Neural crest cell (in vitro differentiated cells): ENCODE data around the gene GEN1. TPM values are rescaled to one million over a fixed set of nuclear protein-coding genes. Genes with fewer than 3 reads are reported as not detected.

Experiments
- DNase-seq: peaks from one replicate; pipeline ENCODE4 v3.0.0; 2021; ENCODE audit warnings: low read depth, mixed read lengths, low spot score
- H3K27ac Mint-ChIP-seq: one replicate; pipeline ENCODE4 v1.8.0; 2021; ENCODE audit warnings: mild to moderate bottlenecking, mixed read lengths; ENCODE audit not compliant: unreplicated experiment
- H3K27me3 Mint-ChIP-seq: 2 replicates; pipeline ENCODE4 v1.8.0; 2021; ENCODE audit warnings: low read depth, mild to moderate bottlenecking, mixed read lengths
- H3K36me3 Mint-ChIP-seq: 2 replicates; pipeline ENCODE4 v1.8.0; 2021; ENCODE audit warnings: low read depth, mild to moderate bottlenecking, mixed read lengths
- H3K4me1 Mint-ChIP-seq: 2 replicates; pipeline ENCODE4 v1.8.0; 2021; ENCODE audit warnings: mixed read lengths
- H3K4me3 Mint-ChIP-seq: one replicate; pipeline ENCODE4 v1.8.0; 2021; ENCODE audit warnings: mild to moderate bottlenecking, mixed read lengths
- H3K9me3 Mint-ChIP-seq: 2 replicates; pipeline ENCODE4 v1.8.0; 2021; ENCODE audit warnings: mixed read lengths
- CTCF ChIP-seq: fragments of 200-600 bp; sonication (generic); conservative IDR thresholded peaks from 2 replicates; pipeline ENCODE4 v1.5.0; 2021; ENCODE audit warnings: antibody characterized with exemption, mild to moderate bottlenecking
- total RNA-seq: library from RNA; stranded (reverse); gene quantifications from 2 replicates; pipeline ENCODE4 v1.2.1, GENCODE V29; 2021

Gene GEN1
- total RNA-seq, 1 donor from 2014 or later = 29.7 TPM

- no peak overlapping the region for H3K4me3 Mint-ChIP-seq
- no peak for TF ChIP-seq CTCF
- H3K27ac Mint-ChIP-seq = no peak overlapping the region
- H3K36me3 Mint-ChIP-seq = peaks cover 5% of the 10 kb centered on the region
- no peak for DNase-seq
- H3K9me3 Mint-ChIP-seq = no peaks in the 10 kb centered on the region
- H3K27me3 Mint-ChIP-seq = no peaks in the 10 kb centered on the region
- H3K4me1 Mint-ChIP-seq = no peaks in the 10 kb centered on the region
These were observed 18.6 kb downstream of the GEN1 start for GRCh38 chr2:17772532-17772931.

GRCh38 chr2:17780546-17780945 lies 26.6 kb downstream of the GEN1 start:
- H3K9me3 Mint-ChIP-seq = no peaks in the 10 kb centered on the region
- no peak for DNase-seq
- H3K27ac Mint-ChIP-seq = no peak overlapping the region
- no peaks in the 10 kb centered on the region for H3K27me3 Mint-ChIP-seq
- TF ChIP-seq CTCF = no peak
- no peak overlapping the region for H3K4me3 Mint-ChIP-seq
- peaks cover 6% of the 10 kb centered on the region for H3K4me1 Mint-ChIP-seq
- H3K36me3 Mint-ChIP-seq = peaks cover 23% of the 10 kb centered on the region

- peaks cover 20% of the 10 kb centered on the region for H3K36me3 Mint-ChIP-seq
- no peak overlapping the region for H3K4me3 Mint-ChIP-seq
- peaks cover 6% of the 10 kb centered on the region for H3K4me1 Mint-ChIP-seq
- H3K27ac Mint-ChIP-seq = no peak overlapping the region
- no peaks in the 10 kb centered on the region for H3K27me3 Mint-ChIP-seq
- no peak for DNase-seq
- H3K9me3 Mint-ChIP-seq = no peaks in the 10 kb centered on the region
- no peak for TF ChIP-seq CTCF
These were observed 27.5 kb downstream of the GEN1 start for GRCh38 chr2:17781482-17781881.

GRCh38 chr2:17786727-17787126 lies 32.8 kb downstream of the GEN1 start:
- no peak for DNase-seq
- peaks cover 13% of the 10 kb centered on the region for H3K36me3 Mint-ChIP-seq
- H3K4me3 Mint-ChIP-seq = no peak overlapping the region
- no peaks in the 10 kb centered on the region for H3K27me3 Mint-ChIP-seq
- no peak overlapping the region for H3K27ac Mint-ChIP-seq
- no peak for TF ChIP-seq CTCF
- no peaks in the 10 kb centered on the region for H3K9me3 Mint-ChIP-seq
- peaks cover 5% of the 10 kb centered on the region for H3K4me1 Mint-ChIP-seq

- peaks cover 5% of the 10 kb centered on the region for H3K4me1 Mint-ChIP-seq
- no peaks in the 10 kb centered on the region for H3K9me3 Mint-ChIP-seq
- no peak for DNase-seq
- TF ChIP-seq CTCF = no peak
- H3K4me3 Mint-ChIP-seq = no peak overlapping the region
- H3K27ac Mint-ChIP-seq = no peak overlapping the region
- H3K36me3 Mint-ChIP-seq = peaks cover 3% of the 10 kb centered on the region
- H3K27me3 Mint-ChIP-seq = no peaks in the 10 kb centered on the region
These were observed 34.8 kb downstream of the GEN1 start for GRCh38 chr2:17788773-17789172.

GRCh38 chr2:17790536-17790935 lies 36.6 kb downstream of the GEN1 start:
- peaks cover 5% of the 10 kb centered on the region for H3K4me1 Mint-ChIP-seq
- TF ChIP-seq CTCF = no peak
- DNase-seq = no peak
- no peaks in the 10 kb centered on the region for H3K9me3 Mint-ChIP-seq
- no peaks in the 10 kb centered on the region for H3K36me3 Mint-ChIP-seq
- H3K27me3 Mint-ChIP-seq = no peaks in the 10 kb centered on the region
- H3K27ac Mint-ChIP-seq = no peak overlapping the region
- no peak overlapping the region for H3K4me3 Mint-ChIP-seq
